ENCODE measurements around the gene HOXB6.

The HOXB6 gene

GRCh38 chr17:48610282-48611211 lies 5.8 kb upstream of the HOXB6 start, which contains the start of gene HOXB7:
Gene HOXB7, minus strand, starts transcription at chr17:48611017. Its CDS starts 99 bp downstream, at chr17:48610918.
- H3K4me3 ChIP-seq (ENCODE audit: low read depth in 1 of 2, low read length in 2 of 2) = peak within 1 kb of the TSS; percentile 65 to 89
- H3K27ac ChIP-seq (ENCODE audit: low read length) = no peak within 1 kb of the TSS
- peaks cover 0 to 5% of the 10 kb centered on the region in 2 donors for H3K36me3 ChIP-seq (ENCODE audit: control insufficient read depth in 1 of 2, insufficient read depth in 2 of 2, low read length in 2 of 2)
- no peaks in the 10 kb centered on the region for H3K9me3 ChIP-seq (ENCODE audit: control insufficient read depth in 1 of 2, low read length in 2 of 2)
- H3K4me1 ChIP-seq (ENCODE audit: control insufficient read depth in 1 of 2, insufficient read depth in 2 of 2, low read length in 2 of 2) = peaks cover 0 to 40% of the 10 kb centered on the region in 2 donors
- H3K27me3 ChIP-seq (ENCODE audit: low read depth, low read length) = peaks cover 52% of the 10 kb centered on the region

GRCh38 chr17:48609759-48610281 lies 5.0 kb upstream of the HOXB6 start:
- Histone ChIP-seq H3K27ac (ENCODE audit: low read length) (no peak overlapping the region), H3K27me3 (ENCODE audit: low read depth, low read length) (peaks cover 45% of the 10 kb centered on the region)

GRCh38 chr17:48609033-48609432 lies 4.2 kb upstream of the HOXB6 start:
- no peak overlapping the region for H3K27ac ChIP-seq (ENCODE audit: low read length)
- H3K4me3 ChIP-seq (ENCODE audit: low read depth in 1 of 2, low read length in 2 of 2) = no peak overlapping the region
- peaks cover 0 to 35% of the 10 kb centered on the region in 2 donors for H3K4me1 ChIP-seq (ENCODE audit: control insufficient read depth in 1 of 2, insufficient read depth in 2 of 2, low read length in 2 of 2)
- no peaks in the 10 kb centered on the region for H3K9me3 ChIP-seq (ENCODE audit: control insufficient read depth in 1 of 2, low read length in 2 of 2)
- H3K27me3 ChIP-seq (ENCODE audit: low read depth, low read length) = peaks cover 47% of the 10 kb centered on the region
- H3K36me3 ChIP-seq (ENCODE audit: control insufficient read depth in 1 of 2, insufficient read depth in 2 of 2, low read length in 2 of 2) = peaks cover 0 to 5% of the 10 kb centered on the region in 2 donors

More at GRCh38 chr17:48609759-48610281, 5.0 kb upstream of the HOXB6 start:
- H3K36me3 ChIP-seq (ENCODE audit: control insufficient read depth in 1 of 2, insufficient read depth in 2 of 2, low read length in 2 of 2) = peaks cover 0 to 5% of the 10 kb centered on the region in 2 donors
- H3K9me3 ChIP-seq (ENCODE audit: control insufficient read depth in 1 of 2, low read length in 2 of 2) = no peaks in the 10 kb centered on the region
- peaks cover 0 to 40% of the 10 kb centered on the region in 2 donors for H3K4me1 ChIP-seq (ENCODE audit: control insufficient read depth in 1 of 2, insufficient read depth in 2 of 2, low read length in 2 of 2)
- H3K4me3 ChIP-seq (ENCODE audit: low read depth in 1 of 2, low read length in 2 of 2) = peak overlapping the region in 1 of 2 donors; percentile 89

GRCh38 chr17:48608494-48608834 lies 3.7 kb upstream of the HOXB6 start:
- Histone ChIP-seq H3K27me3 (ENCODE audit: low read depth, low read length) (peaks cover 42% of the 10 kb centered on the region), H3K9me3 (ENCODE audit: control insufficient read depth in 1 of 2, low read length in 2 of 2) (no peaks in the 10 kb centered on the region), H3K36me3 (ENCODE audit: control insufficient read depth in 1 of 2, insufficient read depth in 2 of 2, low read length in 2 of 2) (peaks cover 0 to 5% of the 10 kb centered on the region in 2 donors), H3K4me3 (ENCODE audit: low read depth in 1 of 2, low read length in 2 of 2) (no peak overlapping the region), H3K27ac (ENCODE audit: low read length) (no peak overlapping the region), H3K4me1 (ENCODE audit: control insufficient read depth in 1 of 2, insufficient read depth in 2 of 2, low read length in 2 of 2) (peaks cover 0 to 34% of the 10 kb centered on the region in 2 donors)

- Histone ChIP-seq H3K36me3 (ENCODE audit: control insufficient read depth in 1 of 2, insufficient read depth in 2 of 2, low read length in 2 of 2) (peaks cover 0 to 5% of the 10 kb centered on the region in 2 donors), H3K27me3 (ENCODE audit: low read depth, low read length) (peaks cover 35% of the 10 kb centered on the region), H3K27ac (ENCODE audit: low read length) (no peak overlapping the region), H3K9me3 (ENCODE audit: control insufficient read depth in 1 of 2, low read length in 2 of 2) (no peaks in the 10 kb centered on the region), H3K4me1 (ENCODE audit: control insufficient read depth in 1 of 2, insufficient read depth in 2 of 2, low read length in 2 of 2) (peaks cover 0 to 35% of the 10 kb centered on the region in 2 donors), H3K4me3 (ENCODE audit: low read depth in 1 of 2, low read length in 2 of 2) (no peak overlapping the region)
These were observed 2.3 kb upstream of the HOXB6 start for GRCh38 chr17:48606892-48607614.

GRCh38 chr17:48605991-48606891 lies 1.5 kb upstream of the HOXB6 start:
- Histone ChIP-seq H3K9me3 (ENCODE audit: control insufficient read depth in 1 of 2, low read length in 2 of 2) (no peaks in the 10 kb centered on the region), H3K36me3 (ENCODE audit: control insufficient read depth in 1 of 2, insufficient read depth in 2 of 2, low read length in 2 of 2) (peaks cover 0 to 5% of the 10 kb centered on the region in 2 donors), H3K27ac (ENCODE audit: low read length) (no peak overlapping the region), H3K4me1 (ENCODE audit: control insufficient read depth in 1 of 2, insufficient read depth in 2 of 2, low read length in 2 of 2) (peaks cover 0 to 31% of the 10 kb centered on the region in 2 donors), H3K4me3 (ENCODE audit: low read depth in 1 of 2, low read length in 2 of 2) (no peak overlapping the region), H3K27me3 (ENCODE audit: low read depth, low read length) (peaks cover 34% of the 10 kb centered on the region)

- H3K27ac ChIP-seq (ENCODE audit: low read length) = no peak overlapping the region
- peaks cover 34% of the 10 kb centered on the region for H3K27me3 ChIP-seq (ENCODE audit: low read depth, low read length)
- H3K36me3 ChIP-seq (ENCODE audit: control insufficient read depth in 1 of 2, insufficient read depth in 2 of 2, low read length in 2 of 2) = peaks cover 0 to 5% of the 10 kb centered on the region in 2 donors
- no peaks in the 10 kb centered on the region for H3K9me3 ChIP-seq (ENCODE audit: control insufficient read depth in 1 of 2, low read length in 2 of 2)
- peaks cover 0 to 24% of the 10 kb centered on the region in 2 donors for H3K4me1 ChIP-seq (ENCODE audit: control insufficient read depth in 1 of 2, insufficient read depth in 2 of 2, low read length in 2 of 2)
- no peak overlapping the region for H3K4me3 ChIP-seq (ENCODE audit: low read depth in 1 of 2, low read length in 2 of 2)
These were observed 678 bp upstream of the HOXB6 start for GRCh38 chr17:48605409-48605919.

GRCh38 chr17:48603959-48604769 lies 622 bp downstream of the HOXB6 start:
- peaks cover 0 to 13% of the 10 kb centered on the region in 2 donors for H3K4me1 ChIP-seq (ENCODE audit: control insufficient read depth in 1 of 2, insufficient read depth in 2 of 2, low read length in 2 of 2)
- H3K4me3 ChIP-seq (ENCODE audit: low read depth in 1 of 2, low read length in 2 of 2) = peak overlapping the region in 1 of 2 donors; percentile 6
- no peaks in the 10 kb centered on the region for H3K9me3 ChIP-seq (ENCODE audit: control insufficient read depth in 1 of 2, low read length in 2 of 2)
- peaks cover 25% of the 10 kb centered on the region for H3K27me3 ChIP-seq (ENCODE audit: low read depth, low read length)
- H3K36me3 ChIP-seq (ENCODE audit: control insufficient read depth in 1 of 2, insufficient read depth in 2 of 2, low read length in 2 of 2) = peaks cover 0 to 5% of the 10 kb centered on the region in 2 donors
- H3K27ac ChIP-seq (ENCODE audit: low read length) = no peak overlapping the region

- Histone ChIP-seq H3K9me3 (ENCODE audit: control insufficient read depth in 1 of 2, low read length in 2 of 2) (no peaks in the 10 kb centered on the region), H3K36me3 (ENCODE audit: control insufficient read depth in 1 of 2, insufficient read depth in 2 of 2, low read length in 2 of 2) (peaks cover 0 to 5% of the 10 kb centered on the region in 2 donors), H3K4me1 (ENCODE audit: control insufficient read depth in 1 of 2, insufficient read depth in 2 of 2, low read length in 2 of 2) (peaks cover 0 to 13% of the 10 kb centered on the region in 2 donors), H3K27ac (ENCODE audit: low read length) (no peak overlapping the region), H3K27me3 (ENCODE audit: low read depth, low read length) (peaks cover 24% of the 10 kb centered on the region), H3K4me3 (ENCODE audit: low read depth in 1 of 2, low read length in 2 of 2) (no peak overlapping the region)
These were observed 3.0 kb downstream of the HOXB6 start for GRCh38 chr17:48601539-48602425.
